ENCODE results near the gene MROH2A.

MROH2A gene

GRCh38 chr2:233845301-233846060, 67.4 kb downstream of the MROH2A start:
- Mint-ChIP-seq H3K27me3 (no peaks in the 10 kb centered on the region), H3K4me1 (no peaks in the 10 kb centered on the region), H3K9me3 (no peaks in the 10 kb centered on the region), H3K27ac (no peak overlapping the region), H3K4me3 (no peak overlapping the region), H3K36me3 (no peaks in the 10 kb centered on the region)

- no peak overlapping the region for H3K27ac Mint-ChIP-seq
- no peaks in the 10 kb centered on the region for H3K4me1 Mint-ChIP-seq
- H3K36me3 Mint-ChIP-seq: no peaks in the 10 kb centered on the region
- H3K9me3 Mint-ChIP-seq: no peaks in the 10 kb centered on the region
- H3K4me3 Mint-ChIP-seq: no peak overlapping the region
- no peaks in the 10 kb centered on the region for H3K27me3 Mint-ChIP-seq
Measured at GRCh38 chr2:233846387-233847247, 68.5 kb downstream of the MROH2A start.

- H3K36me3 Mint-ChIP-seq: no peaks in the 10 kb centered on the region
- no peaks in the 10 kb centered on the region for H3K27me3 Mint-ChIP-seq
- H3K4me1 Mint-ChIP-seq: no peaks in the 10 kb centered on the region
- H3K9me3 Mint-ChIP-seq: no peaks in the 10 kb centered on the region
- no peak overlapping the region for H3K27ac Mint-ChIP-seq
- H3K4me3 Mint-ChIP-seq: no peak overlapping the region
Measured at GRCh38 chr2:233847248-233847898, 69.2 kb downstream of the MROH2A start.

GRCh38 chr2:233848276-233848675, 70.1 kb downstream of the MROH2A start:
- Mint-ChIP-seq H3K4me1 (no peaks in the 10 kb centered on the region), H3K27ac (no peak overlapping the region), H3K4me3 (no peak overlapping the region), H3K27me3 (no peaks in the 10 kb centered on the region), H3K36me3 (no peaks in the 10 kb centered on the region), H3K9me3 (no peaks in the 10 kb centered on the region)

GRCh38 chr2:233849607-233850271, 71.6 kb downstream of the MROH2A start:
- Mint-ChIP-seq H3K27me3 (peaks cover 2% of the 10 kb centered on the region), H3K36me3 (no peaks in the 10 kb centered on the region), H3K9me3 (no peaks in the 10 kb centered on the region), H3K4me1 (peaks cover 6% of the 10 kb centered on the region), H3K4me3 (no peak overlapping the region), H3K27ac (no peak overlapping the region)

GRCh38 chr2:233850745-233851144, 72.6 kb downstream of the MROH2A start:
- Mint-ChIP-seq H3K4me1 (peaks cover 15% of the 10 kb centered on the region), H3K36me3 (no peaks in the 10 kb centered on the region), H3K27ac (no peak overlapping the region), H3K9me3 (no peaks in the 10 kb centered on the region), H3K4me3 (no peak overlapping the region), H3K27me3 (peaks cover 2% of the 10 kb centered on the region)

GRCh38 chr2:233851169-233851568, 73.0 kb downstream of the MROH2A start:
- Mint-ChIP-seq H3K36me3 (no peaks in the 10 kb centered on the region), H3K27me3 (peaks cover 2% of the 10 kb centered on the region), H3K27ac (no peak overlapping the region), H3K9me3 (no peaks in the 10 kb centered on the region), H3K4me1 (peaks cover 17% of the 10 kb centered on the region), H3K4me3 (no peak overlapping the region)

GRCh38 chr2:233852056-233852455, 73.9 kb downstream of the MROH2A start:
- H3K4me3 Mint-ChIP-seq: no peak overlapping the region
- H3K27ac Mint-ChIP-seq: no peak overlapping the region
- H3K36me3 Mint-ChIP-seq: no peaks in the 10 kb centered on the region

GRCh38 chr2:233853353-233853752, 75.2 kb downstream of the MROH2A start:
- H3K27ac Mint-ChIP-seq: no peak overlapping the region
- no peaks in the 10 kb centered on the region for H3K9me3 Mint-ChIP-seq
- H3K4me3 Mint-ChIP-seq: peak overlapping the region; percentile 95
- H3K27me3 Mint-ChIP-seq: peaks cover 2% of the 10 kb centered on the region
- peaks cover 17% of the 10 kb centered on the region for H3K4me1 Mint-ChIP-seq
- no peaks in the 10 kb centered on the region for H3K36me3 Mint-ChIP-seq

More at GRCh38 chr2:233852056-233852455, 73.9 kb downstream of the MROH2A start:
- Mint-ChIP-seq H3K4me1 (peaks cover 17% of the 10 kb centered on the region), H3K9me3 (no peaks in the 10 kb centered on the region), H3K27me3 (peaks cover 2% of the 10 kb centered on the region)

GRCh38 chr2:233853883-233854240, 75.7 kb downstream of the MROH2A start:
- no peak overlapping the region for H3K27ac Mint-ChIP-seq
- no peaks in the 10 kb centered on the region for H3K9me3 Mint-ChIP-seq
- peak overlapping the region; percentile 95 for H3K4me3 Mint-ChIP-seq
- peaks cover 2% of the 10 kb centered on the region for H3K27me3 Mint-ChIP-seq
- no peaks in the 10 kb centered on the region for H3K36me3 Mint-ChIP-seq
- peaks cover 17% of the 10 kb centered on the region for H3K4me1 Mint-ChIP-seq

GRCh38 chr2:233854241-233854981, 76.3 kb downstream of the MROH2A start, which contains the start of gene HJURP:
Gene HJURP, minus strand, starts transcription at chr2:233854535. Its CDS starts 35 bp downstream, at chr2:233854500.
- Mint-ChIP-seq H3K36me3 (no peaks in the 10 kb centered on the region), H3K27me3 (peaks cover 3% of the 10 kb centered on the region), H3K27ac (peak within 1 kb of the TSS; percentile 24), H3K4me3 (peak within 1 kb of the TSS; percentile 95), H3K9me3 (no peaks in the 10 kb centered on the region), H3K4me1 (peaks cover 17% of the 10 kb centered on the region)

GRCh38 chr2:233855345-233855744, 77.2 kb downstream of the MROH2A start:
- H3K4me3 Mint-ChIP-seq: peak overlapping the region; percentile 24
- peaks cover 3% of the 10 kb centered on the region for H3K27me3 Mint-ChIP-seq
- no peaks in the 10 kb centered on the region for H3K9me3 Mint-ChIP-seq
- no peak overlapping the region for H3K27ac Mint-ChIP-seq
- peaks cover 17% of the 10 kb centered on the region for H3K4me1 Mint-ChIP-seq
- H3K36me3 Mint-ChIP-seq: no peaks in the 10 kb centered on the region

GRCh38 chr2:233856184-233856583, 78.1 kb downstream of the MROH2A start:
- peaks cover 17% of the 10 kb centered on the region for H3K4me1 Mint-ChIP-seq
- no peak overlapping the region for H3K4me3 Mint-ChIP-seq
- H3K9me3 Mint-ChIP-seq: no peaks in the 10 kb centered on the region
- H3K36me3 Mint-ChIP-seq: no peaks in the 10 kb centered on the region
- H3K27me3 Mint-ChIP-seq: peaks cover 3% of the 10 kb centered on the region
- H3K27ac Mint-ChIP-seq: no peak overlapping the region

GRCh38 chr2:233857511-233858141, 79.5 kb downstream of the MROH2A start:
- H3K36me3 Mint-ChIP-seq: peaks cover 4% of the 10 kb centered on the region
- no peak overlapping the region for H3K27ac Mint-ChIP-seq
- H3K4me3 Mint-ChIP-seq: no peak overlapping the region
- peaks cover 3% of the 10 kb centered on the region for H3K27me3 Mint-ChIP-seq
- H3K9me3 Mint-ChIP-seq: no peaks in the 10 kb centered on the region
- peaks cover 17% of the 10 kb centered on the region for H3K4me1 Mint-ChIP-seq

Measured in activated naive CD4-positive, alpha-beta T cell treated with anti-CD3 and anti-CD28 coated beads, Interleukin-2, amount 50 U/mL, for 24 hours (primary cell).